HepG2 (cell line): ENCODE data around the gene RAMP1. TPM values are rescaled to one million over a fixed set of nuclear protein-coding genes. Genes with fewer than 3 reads are reported as not detected.

Experiments
- ATAC-seq: fragments of 200-7000 bp; cut with Tn5 transposase; 3 replicates; pipeline ENCODE4 v1.9.1; 2020; ENCODE audit warnings: mild to moderate bottlenecking, moderate library complexity
- BruUV-seq: library from RNA; stranded (reverse); fragments of 400-500 nt; replicated peaks from 2 replicates; lab custom pipeline; 2021; lab: Mats Ljungman, UMichigan
- CTCF ChIA-PET: fragments of 300-600 bp; formaldehyde crosslinking; extraction: SDS; loops from one replicate; lab custom pipeline; 2021; ENCODE audit warnings: low total read pairs, inconsistent platforms, low intra/inter-chr PET ratio; lab: Yijun Ruan, JAX
- POLR2A ChIA-PET: fragments of 350-600 bp; sonication (Branson Sonifier 250); formaldehyde crosslinking; loops from one replicate; lab custom pipeline; 2020; ENCODE audit warnings: antibody characterized with exemption, inconsistent platforms; lab: Yijun Ruan, JAX
- DNase-seq: peaks from one replicate; pipeline ENCODE4 v3.0.0-alpha.2; 2015; ENCODE audit warnings: low spot score
- FAIRE-seq: peaks from 3 replicates; lab custom pipeline; 2011; peaks lifted over from hg19 to GRCh38; lab: Jason Lieb, UNC
- H2AFZ ChIP-seq: one replicate; pipeline ENCODE4 v1.6.1; 2011; ENCODE audit warnings: low read length, inconsistent platforms
- H3K27ac ChIP-seq: fragments of 300-600 bp; 3 replicates; pipeline ENCODE4 v1.8.0; 2011; ENCODE audit warnings: mixed run types, mild to moderate bottlenecking, mixed read lengths, low read length, inconsistent platforms; ENCODE audit not compliant: insufficient read depth; ENCODE audit errors: extremely low read length
- H3K27me3 ChIP-seq, 2 experiments: fragments of 200-600 bp in 1 of 2; 2 replicates in 1 of 2; 3 replicates in 1 of 2; pipeline versions ENCODE4 v1.6.0 to v1.8.0; 2011; ENCODE audit warnings: low read length in 2 of 2, mild to moderate bottlenecking in 2 of 2, moderate library complexity in 2 of 2, inconsistent platforms in 1 of 2; ENCODE audit not compliant: insufficient read depth in 2 of 2, control insufficient read depth in 1 of 2
- H3K36me3 ChIP-seq, 2 experiments: fragments of 200-600 bp in 1 of 2; replicated peaks in 1 of 2; 2 replicates in 1 of 2; 3 replicates in 1 of 2; pipeline versions ENCODE4 v1.5.1 to v1.8.0; 2011; ENCODE audit warnings: low read length in 2 of 2, inconsistent platforms in 1 of 2; ENCODE audit not compliant: insufficient read depth in 2 of 2, control insufficient read depth in 1 of 2
- H3K4me1 ChIP-seq: 2 replicates; pipeline ENCODE4 v1.5.1; 2012; ENCODE audit warnings: low read length, inconsistent platforms; ENCODE audit not compliant: insufficient read depth
- H3K4me2 ChIP-seq: 2 replicates; pipeline ENCODE4 v1.6.0; 2011; ENCODE audit warnings: low read depth, low read length, inconsistent platforms
- H3K4me3 ChIP-seq, 3 experiments: fragments of 200-600 bp in 1 of 3; sonication (generic), shearing (Covaris generic) in 1 of 3; replicated peaks in 1 of 3; 2 replicates each; pipeline ENCODE4 v1.5.1; 2011 to 2016; ENCODE audit warnings: low read length in 3 of 3, inconsistent platforms in 2 of 3, low read depth in 2 of 3, mild to moderate bottlenecking in 2 of 3, control low read depth in 1 of 3, mixed read lengths in 1 of 3; ENCODE audit not compliant: insufficient read depth in 1 of 3
- H3K79me2 ChIP-seq: one replicate; pipeline ENCODE4 v1.6.1; 2011; ENCODE audit warnings: low read length, inconsistent platforms; ENCODE audit not compliant: insufficient read depth
- H3K9ac ChIP-seq: 2 replicates; pipeline ENCODE4 v1.6.0; 2011; ENCODE audit warnings: mild to moderate bottlenecking, low read depth, low read length, inconsistent platforms; ENCODE audit not compliant: insufficient read depth
- H3K9me3 ChIP-seq: 2 replicates; pipeline ENCODE4 v1.5.1; 2012; ENCODE audit warnings: mild to moderate bottlenecking, low read length
- H4K20me1 ChIP-seq: 2 replicates; pipeline ENCODE4 v1.6.0; 2011; ENCODE audit warnings: inconsistent platforms, mild to moderate bottlenecking, low read length, moderate library complexity; ENCODE audit not compliant: insufficient read depth
- HNRNPL ChIP-seq: fragments of 200-400 bp; formaldehyde crosslinking; IDR thresholded peaks from 2 replicates; pipeline ENCODE4 v1.6.1; 2017; ENCODE audit warnings: mild to moderate bottlenecking, low read depth, low read length
- KDM5B ChIP-seq: sonication (generic); formaldehyde crosslinking; IDR thresholded peaks from 2 replicates; pipeline ENCODE4 v1.4.0; 2020; ENCODE audit warnings: missing genetic modification reagents, mild to moderate bottlenecking, borderline replicate concordance
- KLF13 ChIP-seq: sonication (generic); formaldehyde crosslinking; IDR thresholded peaks from 2 replicates; pipeline ENCODE4 v1.4.0; 2020; ENCODE audit warnings: mild to moderate bottlenecking, missing genetic modification reagents
- ZBTB43 ChIP-seq: sonication (generic); formaldehyde crosslinking; conservative IDR thresholded peaks from 2 replicates; pipeline ENCODE4 v1.4.0; 2020; ENCODE audit warnings: missing genetic modification reagents
- ZFP91 ChIP-seq: sonication (generic); formaldehyde crosslinking; IDR thresholded peaks from 2 replicates; pipeline ENCODE4 v1.9.0; 2022; ENCODE audit warnings: missing genetic modification reagents, mild to moderate bottlenecking, borderline replicate concordance
- ZNF354B ChIP-seq: sonication (generic); formaldehyde crosslinking; IDR thresholded peaks from 2 replicates; pipeline ENCODE4 v1.8.0; 2022; ENCODE audit warnings: mild to moderate bottlenecking, missing genetic modification reagents
- WGBS: methylation state at CpG from one replicate; pipeline ENCODE4 v1.1.6; 2017; ENCODE audit warnings: low lambda C conversion rate; 5-methylcytosine and 5-hydroxymethylcytosine counted together
- in situ Hi-C: cut with HindIII; loops from 2 replicates; pipeline ENCODE4 v1.10.0; 2017; ENCODE audit warnings: low pct_unique_long_range_greater_than_20kb; ENCODE audit not compliant: extremely low pct_ligation_motif_present
- intact Hi-C: fragments of 100-400 bp; cut with micrococcal nuclease; formaldehyde crosslinking; loops from one replicate; pipeline ENCODE4 v1.10.0; 2022; ENCODE audit not compliant: unreplicated experiment
- polyA plus RNA-seq, 8 experiments: library from polyadenylated mRNA; depleted of rRNA in 3 of 8; stranded (reverse) in 7 of 8; unstranded in 1 of 8; fragments of >200 nt; fragmentation: Illumina TruSeq in 4 of 8; extraction: Trizol in 4 of 8; gene quantifications; 2 replicates each; pipeline versions ENCODE4 v1.2.1 to v1.2.3, GENCODE V29; 2011 to 2016; ENCODE audit warnings: low read depth in 4 of 8, missing spikeins in 1 of 8, mixed read lengths in 1 of 8; ENCODE audit not compliant: insufficient read depth in 1 of 8
- total RNA-seq, 5 experiments: library from RNA; depleted of rRNA; stranded (reverse); fragments of >200 nt; fragmentation: Illumina TruSeq; extraction: Trizol; gene quantifications; 2 replicates each; pipeline ENCODE4 v1.2.3, GENCODE V29; 2016; ENCODE audit warnings: low read depth in 1 of 5
- TF ChIP-seq, protein P1 (sequence below): sonication (generic); formaldehyde crosslinking; IDR thresholded peaks from 2 replicates; pipeline ENCODE4 v1.9.0; 2021; ENCODE audit warnings: mild to moderate bottlenecking, missing genetic modification reagents

RAMP1 gene
- total and polyA plus RNA-seq, 2 of the 13 experiments (the other 11 are each of a cell fraction or from before 2014, with no cell fraction given), result 0.29 to 0.61 TPM

GRCh38 chr2:237910576-237911362 lies 51.3 kb downstream of the RAMP1 start (continued):
- TF ChIP-seq, protein P1, sequence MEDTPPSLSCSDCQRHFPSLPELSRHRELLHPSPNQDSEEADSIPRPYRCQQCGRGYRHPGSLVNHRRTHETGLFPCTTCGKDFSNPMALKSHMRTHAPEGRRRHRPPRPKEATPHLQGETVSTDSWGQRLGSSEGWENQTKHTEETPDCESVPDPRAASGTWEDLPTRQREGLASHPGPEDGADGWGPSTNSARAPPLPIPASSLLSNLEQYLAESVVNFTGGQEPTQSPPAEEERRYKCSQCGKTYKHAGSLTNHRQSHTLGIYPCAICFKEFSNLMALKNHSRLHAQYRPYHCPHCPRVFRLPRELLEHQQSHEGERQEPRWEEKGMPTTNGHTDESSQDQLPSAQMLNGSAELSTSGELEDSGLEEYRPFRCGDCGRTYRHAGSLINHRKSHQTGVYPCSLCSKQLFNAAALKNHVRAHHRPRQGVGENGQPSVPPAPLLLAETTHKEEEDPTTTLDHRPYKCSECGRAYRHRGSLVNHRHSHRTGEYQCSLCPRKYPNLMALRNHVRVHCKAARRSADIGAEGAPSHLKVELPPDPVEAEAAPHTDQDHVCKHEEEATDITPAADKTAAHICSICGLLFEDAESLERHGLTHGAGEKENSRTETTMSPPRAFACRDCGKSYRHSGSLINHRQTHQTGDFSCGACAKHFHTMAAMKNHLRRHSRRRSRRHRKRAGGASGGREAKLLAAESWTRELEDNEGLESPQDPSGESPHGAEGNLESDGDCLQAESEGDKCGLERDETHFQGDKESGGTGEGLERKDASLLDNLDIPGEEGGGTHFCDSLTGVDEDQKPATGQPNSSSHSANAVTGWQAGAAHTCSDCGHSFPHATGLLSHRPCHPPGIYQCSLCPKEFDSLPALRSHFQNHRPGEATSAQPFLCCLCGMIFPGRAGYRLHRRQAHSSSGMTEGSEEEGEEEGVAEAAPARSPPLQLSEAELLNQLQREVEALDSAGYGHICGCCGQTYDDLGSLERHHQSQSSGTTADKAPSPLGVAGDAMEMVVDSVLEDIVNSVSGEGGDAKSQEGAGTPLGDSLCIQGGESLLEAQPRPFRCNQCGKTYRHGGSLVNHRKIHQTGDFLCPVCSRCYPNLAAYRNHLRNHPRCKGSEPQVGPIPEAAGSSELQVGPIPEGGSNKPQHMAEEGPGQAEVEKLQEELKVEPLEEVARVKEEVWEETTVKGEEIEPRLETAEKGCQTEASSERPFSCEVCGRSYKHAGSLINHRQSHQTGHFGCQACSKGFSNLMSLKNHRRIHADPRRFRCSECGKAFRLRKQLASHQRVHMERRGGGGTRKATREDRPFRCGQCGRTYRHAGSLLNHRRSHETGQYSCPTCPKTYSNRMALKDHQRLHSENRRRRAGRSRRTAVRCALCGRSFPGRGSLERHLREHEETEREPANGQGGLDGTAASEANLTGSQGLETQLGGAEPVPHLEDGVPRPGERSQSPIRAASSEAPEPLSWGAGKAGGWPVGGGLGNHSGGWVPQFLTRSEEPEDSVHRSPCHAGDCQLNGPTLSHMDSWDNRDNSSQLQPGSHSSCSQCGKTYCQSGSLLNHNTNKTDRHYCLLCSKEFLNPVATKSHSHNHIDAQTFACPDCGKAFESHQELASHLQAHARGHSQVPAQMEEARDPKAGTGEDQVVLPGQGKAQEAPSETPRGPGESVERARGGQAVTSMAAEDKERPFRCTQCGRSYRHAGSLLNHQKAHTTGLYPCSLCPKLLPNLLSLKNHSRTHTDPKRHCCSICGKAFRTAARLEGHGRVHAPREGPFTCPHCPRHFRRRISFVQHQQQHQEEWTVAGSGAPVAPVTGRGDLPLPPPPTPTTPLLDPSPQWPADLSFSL, result peak; percentile 68

GRCh38 chr2:237911363-237912017 lies 52.1 kb downstream of the RAMP1 start:
- H3K9me3 ChIP-seq, result no peaks in the 10 kb centered on the region
- in situ Hi-C loops (no loop called here), intact Hi-C loops (no loop called here)
- H3K36me3 ChIP-seq, result no peaks in the 10 kb centered on the region
- no peak for ATAC-seq
- H3K27me3 ChIP-seq, result peaks cover 8 to 36% of the 10 kb centered on the region in 2 experiments
- no peaks in the 10 kb centered on the region for H3K79me2 ChIP-seq
- POLR2A ChIA-PET, result no interaction called here
- CTCF ChIA-PET, result no interaction called here
- H3K4me3 ChIP-seq, result no peak overlapping the region
- no peak for DNase-seq
- no peak overlapping the region for H3K9ac ChIP-seq
- H4K20me1 ChIP-seq, result no peaks in the 10 kb centered on the region
- TF ChIP-seq KLF13 (CRISPR knock-in tag) (no peak), ZNF354B (no peak), KDM5B (CRISPR knock-in tag) (0 out of 2 replicates have a peak, but pooled peaks have one; percentile 38), ZBTB43 (CRISPR knock-in tag) (no peak), HNRNPL (no peak), ZFP91 (CRISPR knock-in tag) (0 out of 2 replicates have a peak, but pooled peaks have one; percentile 24)
- H3K4me1 ChIP-seq, result no peaks in the 10 kb centered on the region
- H2AFZ ChIP-seq, result no peak overlapping the region
- H3K4me2 ChIP-seq, result no peak overlapping the region
- no peak for FAIRE-seq
- H3K27ac ChIP-seq, result no peak overlapping the region
- WGBS, result 51% methylated on average over 22 of the region's 28 CpGs
- no TSS peak for BruUV-seq
